ENCODE results near the gene ANKRD1. TPM values are rescaled to one million over a fixed set of nuclear protein-coding genes. Genes with fewer than 3 reads are reported as not detected.

ANKRD1 gene
- total and polyA plus RNA-seq, 2 of the 8 experiments (the other 6 are each of a cell fraction or from before 2014, with no cell fraction given), result 0.03 TPM; not detected in 1

- TF ChIP-seq CHD7 (IDR thresholded peaks at IDR 0.05; ENCODE audit: insufficient replicate concordance, low read length), result no peak
- TF ChIP-seq ATF2 (IDR thresholded peaks at IDR 0.05; ENCODE audit: low read length), result no peak
- no peak for TF ChIP-seq KDM1A (IDR thresholded peaks at IDR 0.05; ENCODE audit: borderline replicate concordance, low read length)
- no peak for TF ChIP-seq CTBP2 (IDR thresholded peaks at IDR 0.05; ENCODE audit: borderline replicate concordance, insufficient read depth, insufficient read length, low read length)
- no peak for TF ChIP-seq GTF2F1 (IDR thresholded peaks at IDR 0.05; ENCODE audit: borderline replicate concordance, low read depth, low read length)
- TF ChIP-seq BCL11A (IDR thresholded peaks at IDR 0.05; ENCODE audit: low read depth in 2 of 2, low read length in 2 of 2), result no peak
- no peak for TF ChIP-seq TAF7 (optimal IDR thresholded peaks at IDR 0.05; ENCODE audit: borderline replicate concordance, low read depth, low read length)
- no peak for TF ChIP-seq HDAC2 (IDR thresholded peaks at IDR 0.05; ENCODE audit: borderline replicate concordance in 1 of 2, low read depth in 2 of 2, low read length in 2 of 2)
- TF ChIP-seq PHF8 (conservative IDR thresholded peaks at IDR 0.05; ENCODE audit: low read depth, low read length), result no peak
These were observed 15.4 kb upstream of the ANKRD1 start (continued) for GRCh38 chr10:90936276-90936659.
